HG02943 (cell line): ENCODE data around the gene ATP11A.

Experiments used
- ATAC-seq: cut with Tn5 transposase; IDR thresholded peaks from one replicate; pipeline ENCODE4 v1.9.1; 2021; ENCODE audit warnings: mild to moderate bottlenecking, low read depth, moderate library complexity; ENCODE audit not compliant: unreplicated experiment

ATP11A gene

GRCh38 chr13:112808377-112809140 lies 118.7 kb downstream of the ATP11A start:
- ATAC-seq = no peak

GRCh38 chr13:112809332-112810315 lies 119.8 kb downstream of the ATP11A start:
- ATAC-seq = no peak

- ATAC-seq = no peak
Measured at GRCh38 chr13:112810608-112811007, 120.8 kb downstream of the ATP11A start.

- ATAC-seq = no peak
Measured at GRCh38 chr13:112812306-112813055, 122.6 kb downstream of the ATP11A start.

- ATAC-seq = no peak
Measured at GRCh38 chr13:112813552-112813951, 123.7 kb downstream of the ATP11A start.

- ATAC-seq = no peak
Measured at GRCh38 chr13:112814905-112815585, 125.2 kb downstream of the ATP11A start.

- no peak for ATAC-seq
Measured at GRCh38 chr13:112815871-112816270, 126.0 kb downstream of the ATP11A start.

- no peak for ATAC-seq
Measured at GRCh38 chr13:112818040-112818697, 128.3 kb downstream of the ATP11A start.

- ATAC-seq = no peak
Measured at GRCh38 chr13:112818698-112819045, 128.8 kb downstream of the ATP11A start.

GRCh38 chr13:112819111-112819510 lies 129.3 kb downstream of the ATP11A start:
- no peak for ATAC-seq

GRCh38 chr13:112819816-112820215 lies 130.0 kb downstream of the ATP11A start:
- ATAC-seq = no peak

- no peak for ATAC-seq
Measured at GRCh38 chr13:112820318-112820717, 130.5 kb downstream of the ATP11A start.

- ATAC-seq = no peak
Measured at GRCh38 chr13:112821340-112822055, 131.7 kb downstream of the ATP11A start.

- no peak for ATAC-seq
Measured at GRCh38 chr13:112822851-112823250, 133.0 kb downstream of the ATP11A start.

- ATAC-seq = no peak
Measured at GRCh38 chr13:112824429-112824828, 134.6 kb downstream of the ATP11A start.

GRCh38 chr13:112825071-112825470 lies 135.2 kb downstream of the ATP11A start:
- ATAC-seq = no peak

- ATAC-seq = no peak
Measured at GRCh38 chr13:112825875-112826274, 136.0 kb downstream of the ATP11A start.

- ATAC-seq = no peak
Measured at GRCh38 chr13:112826565-112826964, 136.7 kb downstream of the ATP11A start.

GRCh38 chr13:112828082-112828699 lies 138.4 kb downstream of the ATP11A start:
- ATAC-seq = no peak
